HG03354 (cell line): ENCODE measurements around the gene LGALS4.
"Not testable (repeated sequence)": the region's sequence is repeated elsewhere in the genome, so short reads cannot be mapped to it uniquely, and the experiment has no call there.

Source experiments
- ATAC-seq: cut with Tn5 transposase; IDR thresholded peaks from one replicate; pipeline ENCODE4 v1.9.1; 2021; ENCODE audit warnings: mild to moderate bottlenecking; ENCODE audit not compliant: unreplicated experiment, poor library complexity, severe bottlenecking

LGALS4 gene

GRCh38 chr19:38800577-38801347 is 12.0 kb downstream of the LGALS4 start:
- no peak for ATAC-seq

GRCh38 chr19:38799104-38799503 is 13.6 kb downstream of the LGALS4 start:
- ATAC-seq: no peak

GRCh38 chr19:38797781-38798180 is 15.0 kb downstream of the LGALS4 start:
- ATAC-seq: not testable (repeated sequence)

GRCh38 chr19:38796154-38796553 is 16.6 kb downstream of the LGALS4 start:
- ATAC-seq: no peak

- no peak for ATAC-seq
Observed at GRCh38 chr19:38795549-38795948, 17.2 kb downstream of the LGALS4 start.

GRCh38 chr19:38793671-38794070 is 19.1 kb downstream of the LGALS4 start:
- ATAC-seq: no peak

GRCh38 chr19:38793177-38793576 is 19.6 kb downstream of the LGALS4 start:
- ATAC-seq: no peak

- ATAC-seq: peak; percentile 46
Observed at GRCh38 chr19:38792250-38793111, 20.3 kb downstream of the LGALS4 start.

- ATAC-seq: peak; percentile 69
Observed at GRCh38 chr19:38791451-38792064, 21.2 kb downstream of the LGALS4 start.

- ATAC-seq: not testable (repeated sequence)
Observed at GRCh38 chr19:38790507-38791403, 22.0 kb downstream of the LGALS4 start.

- ATAC-seq: no peak
Observed at GRCh38 chr19:38788478-38789243, 24.1 kb downstream of the LGALS4 start, which contains the start of gene LGALS7B. Gene LGALS7B, plus strand, starts transcription at chr19:38789200. Its CDS starts 27 bp downstream, at chr19:38789227.

- ATAC-seq: no peak
Observed at GRCh38 chr19:38786572-38787265, 26.0 kb downstream of the LGALS4 start.

GRCh38 chr19:38786061-38786460 is 26.7 kb downstream of the LGALS4 start:
- ATAC-seq: not testable (repeated sequence)

- no peak for ATAC-seq
Observed at GRCh38 chr19:38785187-38785699, 27.5 kb downstream of the LGALS4 start.

GRCh38 chr19:38784224-38784623 is 28.5 kb downstream of the LGALS4 start:
- no peak for ATAC-seq

- ATAC-seq: not testable (repeated sequence)
Observed at GRCh38 chr19:38782212-38782611, 30.5 kb downstream of the LGALS4 start.

GRCh38 chr19:38781058-38781457 is 31.7 kb downstream of the LGALS4 start:
- no peak for ATAC-seq

- no peak for ATAC-seq
Observed at GRCh38 chr19:38780443-38780842, 32.3 kb downstream of the LGALS4 start.
